IPS-18a (cell line): ENCODE data around the gene ZNF45.
"Not testable (repeated sequence)": the region's sequence is repeated elsewhere in the genome, so short reads cannot be mapped to it uniquely, and the experiment has no call there.

Experiments
- H3K27ac ChIP-seq: one replicate; pipeline ENCODE4 v1.5.1; 2013; ENCODE audit warnings: low read length
- H3K27me3 ChIP-seq: one replicate; pipeline ENCODE4 v1.6.1; 2013; ENCODE audit warnings: mild to moderate bottlenecking, low read length; ENCODE audit not compliant: control insufficient read depth, insufficient read depth
- H3K36me3 ChIP-seq: one replicate; pipeline ENCODE4 v1.6.1; 2013; ENCODE audit warnings: low read depth, low read length; ENCODE audit not compliant: control insufficient read depth
- H3K4me1 ChIP-seq: one replicate; pipeline ENCODE4 v1.6.1; 2013; ENCODE audit warnings: low read depth, low read length; ENCODE audit not compliant: control insufficient read depth
- H3K4me3 ChIP-seq: one replicate; pipeline ENCODE4 v1.5.1; 2013; ENCODE audit warnings: low read length
- H3K9ac ChIP-seq: one replicate; pipeline ENCODE4 v1.6.1; 2013; ENCODE audit warnings: mild to moderate bottlenecking, low read length, moderate library complexity
- H3K9me3 ChIP-seq: one replicate; pipeline ENCODE4 v1.6.1; 2013; ENCODE audit warnings: low read depth, low read length; ENCODE audit not compliant: control insufficient read depth

Gene ZNF45

GRCh38 chr19:43934985-43935708 is at the start of gene ZNF45:
ZNF45 (minus strand) TSS chr19:43935282; CDS start chr19:43922185, 13,097 bp downstream.
- Histone ChIP-seq H3K4me3 (peak within 1 kb of the TSS; percentile 98), H3K9ac (peak within 1 kb of the TSS; percentile 81), H3K36me3 (peaks cover 20% of the 10 kb centered on the region), H3K9me3 (no peaks in the 10 kb centered on the region), H3K4me1 (peaks cover 8% of the 10 kb centered on the region), H3K27me3 (no peaks in the 10 kb centered on the region), H3K27ac (peak within 1 kb of the TSS; percentile 85)

- H3K27me3 ChIP-seq, result no peaks in the 10 kb centered on the region
- no peaks in the 10 kb centered on the region for H3K36me3 ChIP-seq
- no peaks in the 10 kb centered on the region for H3K4me1 ChIP-seq
- peak overlapping the region; percentile 93 for H3K4me3 ChIP-seq
- peaks cover 8% of the 10 kb centered on the region for H3K9me3 ChIP-seq
- H3K9ac ChIP-seq, result peak overlapping the region; percentile 53
- no peak overlapping the region for H3K27ac ChIP-seq
Observed at GRCh38 chr19:43984687-43985000, 49.6 kb upstream of the ZNF45 start.

GRCh38 chr19:43983912-43984686 is 49.0 kb upstream of the ZNF45 start, which contains the start of gene ZNF155:
ZNF155 (plus strand) TSS chr19:43984188; CDS start chr19:43988544, 4,356 bp downstream.
- Histone ChIP-seq H3K27ac (peak within 1 kb of the TSS; percentile 68), H3K9ac (peak within 1 kb of the TSS; percentile 53), H3K36me3 (no peaks in the 10 kb centered on the region), H3K9me3 (peaks cover 8% of the 10 kb centered on the region), H3K4me1 (no peaks in the 10 kb centered on the region), H3K27me3 (no peaks in the 10 kb centered on the region), H3K4me3 (peak within 1 kb of the TSS; percentile 93)

GRCh38 chr19:43983544-43983911 is 48.4 kb upstream of the ZNF45 start:
- no peaks in the 10 kb centered on the region for H3K27me3 ChIP-seq
- peak overlapping the region; percentile 93 for H3K4me3 ChIP-seq
- no peaks in the 10 kb centered on the region for H3K4me1 ChIP-seq
- no peaks in the 10 kb centered on the region for H3K36me3 ChIP-seq
- peaks cover 8% of the 10 kb centered on the region for H3K9me3 ChIP-seq
- no peak overlapping the region for H3K9ac ChIP-seq
- H3K27ac ChIP-seq, result no peak overlapping the region

GRCh38 chr19:43976732-43977131 is 41.6 kb upstream of the ZNF45 start:
- Histone ChIP-seq H3K4me1 (no peaks in the 10 kb centered on the region), H3K4me3 (no peak overlapping the region), H3K9ac (no peak overlapping the region), H3K9me3 (peaks cover 54% of the 10 kb centered on the region), H3K27me3 (no peaks in the 10 kb centered on the region), H3K27ac (no peak overlapping the region), H3K36me3 (no peaks in the 10 kb centered on the region)

- H3K36me3 ChIP-seq, result peaks cover 36% of the 10 kb centered on the region
- no peak overlapping the region for H3K4me3 ChIP-seq
- no peak overlapping the region for H3K9ac ChIP-seq
- no peak overlapping the region for H3K27ac ChIP-seq
- H3K9me3 ChIP-seq, result peaks cover 88% of the 10 kb centered on the region
- H3K4me1 ChIP-seq, result no peaks in the 10 kb centered on the region
- H3K27me3 ChIP-seq, result no peaks in the 10 kb centered on the region
Observed at GRCh38 chr19:43966079-43966694, 31.1 kb upstream of the ZNF45 start.

- Histone ChIP-seq H3K4me3 (no peak overlapping the region), H3K36me3 (peaks cover 8% of the 10 kb centered on the region), H3K27ac (no peak overlapping the region), H3K4me1 (no peaks in the 10 kb centered on the region), H3K9me3 (peaks cover 62% of the 10 kb centered on the region), H3K9ac (no peak overlapping the region), H3K27me3 (no peaks in the 10 kb centered on the region)
Observed at GRCh38 chr19:43960411-43960810, 25.3 kb upstream of the ZNF45 start.

GRCh38 chr19:43957891-43958290 is 22.8 kb upstream of the ZNF45 start:
- no peaks in the 10 kb centered on the region for H3K36me3 ChIP-seq
- H3K27me3 ChIP-seq, result no peaks in the 10 kb centered on the region
- H3K4me1 ChIP-seq, result no peaks in the 10 kb centered on the region
- H3K27ac ChIP-seq, result no peak overlapping the region
- H3K9me3 ChIP-seq, result peaks cover 41% of the 10 kb centered on the region
- H3K9ac ChIP-seq, result no peak overlapping the region
- no peak overlapping the region for H3K4me3 ChIP-seq

GRCh38 chr19:43956827-43957226 is 21.7 kb upstream of the ZNF45 start:
- Histone ChIP-seq H3K4me1 (no peaks in the 10 kb centered on the region), H3K9ac (no peak overlapping the region), H3K4me3 (no peak overlapping the region), H3K27ac (no peak overlapping the region), H3K36me3 (no peaks in the 10 kb centered on the region), H3K27me3 (no peaks in the 10 kb centered on the region), H3K9me3 (peaks cover 31% of the 10 kb centered on the region)

GRCh38 chr19:43950834-43951645 is 16.0 kb upstream of the ZNF45 start, which contains the start of gene ZNF221:
ZNF221 (plus strand) TSS chr19:43951228; CDS start chr19:43962727, 11,499 bp downstream.
- Histone ChIP-seq H3K4me1 (no peaks in the 10 kb centered on the region), H3K9ac (peak within 1 kb of the TSS; percentile 45), H3K4me3 (peak within 1 kb of the TSS; percentile 93), H3K36me3 (no peaks in the 10 kb centered on the region), H3K27me3 (no peaks in the 10 kb centered on the region), H3K27ac (no peak within 1 kb of the TSS), H3K9me3 (no peaks in the 10 kb centered on the region)

GRCh38 chr19:43949803-43950202 is 14.7 kb upstream of the ZNF45 start:
- H3K9me3 ChIP-seq, H3K9ac ChIP-seq, H3K4me3 ChIP-seq, H3K27ac ChIP-seq, H3K36me3 ChIP-seq, H3K27me3 ChIP-seq, H3K4me1 ChIP-seq: not testable (repeated sequence)
